Activated gamma-delta T cell (primary cell): ENCODE results near the gene RACK1.

Experiments used
- DNase-seq: peaks from one replicate; lab custom pipeline; 2025; lab: John Stamatoyannopoulos, UW

RACK1 gene

DNA sequence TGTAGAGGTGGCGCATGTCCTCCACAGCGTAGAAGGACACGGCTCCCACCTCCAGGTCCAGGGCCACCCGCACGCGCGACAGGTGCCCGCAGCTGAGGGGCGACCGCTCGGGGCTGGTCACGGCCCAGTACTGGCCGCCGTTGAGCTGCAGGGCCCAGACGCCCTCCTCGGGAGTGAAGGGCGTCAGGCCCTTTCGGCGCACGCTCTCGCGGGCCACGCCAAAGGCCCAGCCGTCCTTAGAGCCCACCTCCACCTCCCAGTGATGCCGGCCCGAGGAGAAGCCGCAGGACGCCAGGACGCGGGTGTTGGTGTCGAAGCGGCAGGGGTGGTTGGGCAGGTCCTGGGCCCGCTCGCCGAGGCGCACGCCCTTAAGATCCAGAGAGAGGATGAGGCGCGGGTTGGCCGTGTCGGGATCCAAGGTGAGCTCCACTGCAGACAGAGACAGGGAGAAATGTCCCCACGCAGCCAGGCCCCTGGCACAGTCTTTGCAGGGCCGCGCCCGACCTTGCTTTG is 48.4 kb downstream of the RACK1 start:
- DNase-seq: no peak

DNA sequence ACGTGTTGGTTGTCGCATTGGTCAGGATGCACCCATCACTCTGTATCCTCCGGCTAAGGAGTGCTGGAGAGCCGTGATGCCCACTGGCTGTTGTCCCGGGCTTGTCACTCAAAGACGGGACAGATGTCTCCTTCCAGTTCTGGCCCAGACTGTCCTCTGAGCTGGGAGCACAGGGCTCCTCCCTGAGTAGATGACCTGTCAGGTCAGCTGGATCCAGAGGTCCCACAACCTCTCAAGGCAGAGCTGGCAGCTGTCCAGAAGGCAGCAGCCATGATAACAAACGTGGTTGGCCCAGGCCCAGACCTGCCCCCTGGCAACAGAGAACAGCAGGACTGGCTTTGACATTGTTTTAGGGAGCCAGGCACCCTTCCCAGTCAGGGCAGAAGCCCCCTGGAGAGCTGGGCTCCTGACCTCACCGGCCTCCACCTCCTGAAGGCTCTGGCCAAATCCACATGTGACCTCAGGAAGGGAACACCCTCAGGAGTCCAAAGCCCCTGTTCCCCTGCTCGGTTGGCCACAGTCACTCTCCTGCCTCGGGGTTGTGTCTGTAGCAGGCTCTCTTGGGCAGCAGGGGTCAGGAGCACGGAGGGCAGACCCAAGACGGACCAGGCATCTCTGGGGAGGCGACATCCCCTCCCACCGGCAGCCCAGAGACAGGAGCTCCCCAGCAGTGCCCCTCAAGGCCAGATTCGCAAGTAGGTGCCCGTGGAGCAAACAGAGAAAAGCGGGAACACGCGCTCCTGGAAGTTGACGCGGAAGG is 49.0 kb downstream of the RACK1 start:
- DNase-seq: no peak

DNA sequence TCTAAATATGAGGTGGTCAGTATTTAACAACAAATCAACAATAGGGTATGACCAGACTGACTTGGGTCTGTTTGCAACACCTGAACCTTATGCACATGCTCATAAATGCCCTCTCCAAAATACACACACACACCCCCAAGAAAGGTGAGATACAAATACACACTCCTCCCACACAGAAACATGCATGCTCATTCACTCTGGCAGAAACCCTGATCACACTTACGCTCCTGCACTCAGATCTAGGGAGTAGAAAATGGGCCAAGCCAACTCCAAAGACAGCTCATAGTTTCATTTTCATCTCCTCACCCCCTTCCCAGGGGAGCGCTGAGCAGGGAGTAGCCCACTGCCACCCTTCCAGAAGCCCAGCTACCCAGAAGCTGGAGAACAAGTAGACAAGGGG is 50.0 kb downstream of the RACK1 start:
- DNase-seq: no peak

DNA sequence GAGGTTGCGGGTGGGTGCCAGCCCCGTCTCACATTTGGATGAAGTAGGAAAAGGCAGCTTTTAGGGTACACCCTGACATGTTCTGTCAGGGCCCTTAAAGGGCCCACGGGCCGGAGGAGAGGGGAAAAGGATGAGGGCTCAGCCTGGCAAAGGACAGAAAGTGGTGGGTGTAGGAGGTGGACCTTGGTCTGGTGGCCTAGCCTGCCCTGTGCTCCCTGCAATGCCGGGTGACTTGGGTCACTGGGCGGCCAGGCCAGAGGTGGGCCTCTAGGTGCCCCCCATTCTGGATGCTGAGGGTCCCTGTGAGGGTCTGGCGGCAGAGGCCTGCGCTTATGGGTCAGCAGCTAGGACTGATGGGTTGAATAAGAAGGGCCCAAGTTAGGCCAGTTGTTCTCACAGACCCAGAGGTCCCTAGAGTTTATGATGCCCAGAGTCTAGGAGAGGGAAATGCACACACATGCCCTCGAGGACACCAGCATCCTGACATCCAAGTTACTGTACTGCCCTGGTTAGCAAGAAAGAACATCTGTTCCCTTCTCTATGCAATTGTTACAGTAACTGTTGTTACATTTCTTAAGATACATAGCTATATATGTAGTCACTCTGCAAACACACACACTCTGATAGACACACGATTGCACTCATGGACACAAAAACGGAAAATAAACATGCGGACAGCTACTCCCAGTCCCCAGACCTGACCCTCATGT is 51.2 kb downstream of the RACK1 start:
- DNase-seq: no peak

DNA sequence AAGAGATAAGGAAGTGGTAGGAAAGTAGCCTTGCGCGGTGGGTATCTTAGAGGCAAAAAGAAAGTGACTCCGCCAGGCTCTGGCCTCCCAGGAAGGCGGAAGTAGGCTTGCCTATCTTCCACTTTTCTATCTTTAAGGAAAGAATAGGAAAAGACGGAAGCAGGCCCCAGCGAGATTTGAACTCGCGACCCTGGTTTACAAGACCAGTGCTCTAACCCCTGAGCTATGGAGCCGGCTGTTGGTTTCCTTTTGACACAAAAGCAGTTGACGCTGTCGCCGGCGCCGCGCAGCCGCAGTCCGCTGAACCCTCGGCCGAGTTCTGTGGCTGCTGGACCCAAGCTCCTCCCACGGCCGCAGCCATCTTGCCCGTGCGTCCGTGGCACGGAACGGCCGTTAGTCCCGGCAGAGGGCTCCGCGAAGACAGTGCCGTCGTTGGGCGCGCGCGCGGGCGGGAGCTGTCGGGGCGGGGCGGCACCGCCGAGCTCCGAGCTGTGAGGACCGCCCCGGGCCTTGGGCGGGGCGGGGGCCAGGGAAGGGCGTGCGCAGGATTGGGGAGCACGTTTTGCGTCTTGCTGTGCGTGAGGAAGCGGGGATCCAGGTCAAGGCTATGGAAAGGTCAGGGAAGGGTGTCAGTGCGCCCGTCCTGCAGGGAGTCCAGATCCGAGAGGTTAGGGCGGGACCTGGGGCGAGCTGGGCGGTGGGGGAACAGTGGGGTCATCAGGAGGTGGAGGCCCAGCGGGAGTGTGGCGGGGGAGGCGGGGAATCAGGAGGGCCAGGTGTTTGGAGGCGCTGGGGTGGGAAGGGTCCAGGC is 52.0 kb downstream of the RACK1 start:
- DNase-seq: no peak

DNA sequence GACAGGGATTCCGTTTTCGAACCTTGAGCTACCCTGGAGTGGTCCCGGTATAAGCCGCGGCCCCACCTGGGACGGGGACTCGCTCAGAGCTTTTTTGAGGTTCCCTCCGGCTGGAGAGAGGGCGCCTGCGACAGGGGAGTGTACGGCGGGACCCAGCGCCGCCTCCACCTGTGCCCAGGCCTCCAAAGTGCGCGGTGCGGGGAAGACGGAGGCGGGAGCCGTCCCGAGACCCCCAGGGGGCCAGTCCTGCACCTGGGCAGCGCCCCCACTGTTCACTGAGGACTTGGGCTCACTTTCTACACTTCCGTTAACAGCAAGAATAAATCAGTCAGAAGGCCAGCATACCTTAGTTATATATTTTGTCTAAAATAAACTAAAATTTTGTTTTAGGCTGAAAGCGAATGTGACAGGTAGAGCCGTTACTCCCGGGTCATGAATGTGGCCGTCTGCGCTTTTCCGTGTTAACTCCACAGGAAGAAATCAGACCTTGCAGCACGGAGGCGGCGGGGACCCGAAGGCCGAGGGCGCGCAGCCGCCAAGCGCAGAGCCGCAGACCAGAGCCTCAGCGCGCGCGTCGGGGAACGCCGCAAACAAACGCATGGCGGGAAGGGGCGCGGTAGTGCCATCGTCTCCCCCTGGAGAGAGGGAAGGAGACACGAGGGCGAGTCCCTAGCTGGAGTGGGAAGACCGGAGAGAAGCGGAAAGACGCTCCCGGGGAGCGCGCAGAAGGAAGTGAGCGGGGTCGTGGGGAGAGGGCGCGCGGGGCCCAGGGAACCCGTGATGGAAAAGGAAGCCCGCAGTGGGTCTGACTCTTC is 52.8 kb downstream of the RACK1 start:
- DNase-seq: no peak

DNA sequence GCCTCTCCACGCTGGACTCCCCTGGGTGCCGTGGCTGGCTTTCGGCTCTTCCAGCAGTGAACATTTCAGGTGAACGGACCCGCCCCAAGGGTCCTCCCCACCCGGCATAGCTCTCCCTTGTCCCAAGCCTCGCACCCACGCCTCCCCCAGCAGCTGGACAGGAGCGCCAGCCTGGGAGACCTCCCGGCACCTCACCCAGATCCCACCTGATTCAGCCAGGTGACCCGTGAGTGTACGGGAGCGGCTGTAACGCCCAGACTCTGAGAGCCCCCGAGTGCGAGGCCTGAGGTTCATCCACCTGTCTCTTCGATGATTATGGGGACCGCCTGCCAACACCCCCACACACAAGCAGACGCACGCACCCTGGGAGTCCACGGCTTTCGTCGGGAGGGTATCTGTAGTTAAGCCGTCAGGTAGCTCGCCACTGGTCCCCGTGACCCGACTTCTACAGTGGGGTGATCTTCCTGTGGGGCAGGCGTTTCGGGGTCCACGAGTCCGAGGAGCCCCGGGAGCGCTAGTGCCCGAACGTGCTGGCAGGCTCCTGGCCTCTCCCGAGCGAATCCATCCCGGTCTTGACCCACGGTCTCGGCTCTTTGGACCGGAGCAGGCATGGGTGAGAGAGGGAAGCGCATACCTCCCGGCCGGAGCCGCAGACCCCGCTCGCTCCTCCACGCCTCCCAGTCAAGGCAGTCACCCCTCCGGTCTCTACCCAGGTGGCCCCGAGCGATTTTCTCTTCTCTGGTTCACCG is 53.6 kb downstream of the RACK1 start:
- no peak for DNase-seq

DNA sequence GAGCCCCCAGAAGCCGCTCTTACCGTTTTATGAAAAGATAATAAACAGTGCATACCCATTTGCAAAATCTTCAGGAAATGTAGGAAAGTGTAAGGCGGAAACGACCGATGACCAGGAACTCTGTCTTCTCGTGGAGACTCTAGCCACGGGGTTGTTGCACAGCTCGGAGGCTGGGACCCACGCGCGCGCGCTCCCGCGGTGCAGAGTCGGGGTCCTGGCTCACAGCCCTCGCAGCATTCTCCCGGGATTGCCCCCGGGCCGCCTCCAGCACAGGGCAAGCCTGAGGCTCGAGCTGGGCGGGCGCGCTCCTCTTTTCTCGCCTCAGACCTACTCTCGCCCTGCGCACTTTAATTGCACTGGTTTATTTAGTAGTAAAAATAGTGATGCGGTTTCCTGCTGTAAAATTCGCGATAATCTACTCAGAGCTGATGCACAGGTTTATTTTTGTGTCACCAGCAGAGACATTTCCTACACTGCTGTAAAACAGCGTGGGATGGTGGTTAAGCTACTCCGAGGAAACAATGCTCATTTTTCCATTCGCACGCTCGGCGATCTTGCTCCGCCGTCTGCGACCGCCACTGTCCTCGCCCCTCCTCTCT is 54.2 kb downstream of the RACK1 start:
- DNase-seq: no peak

DNA sequence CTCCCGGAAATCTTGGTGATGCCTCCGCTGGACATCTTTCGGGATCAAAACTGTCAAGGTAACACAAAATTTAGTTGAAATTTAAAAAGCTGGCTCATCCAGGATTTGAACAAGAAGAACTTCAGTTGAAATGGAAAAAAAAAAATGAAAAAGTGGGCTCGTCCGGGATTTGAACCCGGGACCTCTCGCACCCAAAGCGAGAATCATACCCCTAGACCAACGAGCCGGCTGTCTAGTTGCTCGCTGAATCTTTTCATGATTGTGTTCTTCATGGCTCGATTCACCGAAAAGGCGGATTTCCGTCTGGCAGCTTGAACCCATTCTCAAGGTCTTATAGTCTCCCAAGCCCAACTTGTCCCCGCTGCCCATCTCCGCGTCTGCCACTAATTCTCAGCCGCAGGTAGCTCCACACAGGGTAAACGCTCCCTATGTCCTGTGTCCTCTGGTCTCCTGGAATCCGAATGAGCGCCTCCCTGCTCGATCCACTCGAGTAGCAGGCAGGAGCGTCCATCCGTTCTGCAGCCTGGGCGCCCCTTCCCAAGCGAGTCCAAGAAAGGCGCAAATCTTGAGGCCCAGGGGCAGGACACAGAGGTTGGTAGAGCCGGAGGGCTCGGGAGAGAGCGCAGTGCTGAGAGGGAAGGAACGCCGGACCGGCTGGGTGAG is 54.9 kb downstream of the RACK1 start:
- no peak for DNase-seq

DNA sequence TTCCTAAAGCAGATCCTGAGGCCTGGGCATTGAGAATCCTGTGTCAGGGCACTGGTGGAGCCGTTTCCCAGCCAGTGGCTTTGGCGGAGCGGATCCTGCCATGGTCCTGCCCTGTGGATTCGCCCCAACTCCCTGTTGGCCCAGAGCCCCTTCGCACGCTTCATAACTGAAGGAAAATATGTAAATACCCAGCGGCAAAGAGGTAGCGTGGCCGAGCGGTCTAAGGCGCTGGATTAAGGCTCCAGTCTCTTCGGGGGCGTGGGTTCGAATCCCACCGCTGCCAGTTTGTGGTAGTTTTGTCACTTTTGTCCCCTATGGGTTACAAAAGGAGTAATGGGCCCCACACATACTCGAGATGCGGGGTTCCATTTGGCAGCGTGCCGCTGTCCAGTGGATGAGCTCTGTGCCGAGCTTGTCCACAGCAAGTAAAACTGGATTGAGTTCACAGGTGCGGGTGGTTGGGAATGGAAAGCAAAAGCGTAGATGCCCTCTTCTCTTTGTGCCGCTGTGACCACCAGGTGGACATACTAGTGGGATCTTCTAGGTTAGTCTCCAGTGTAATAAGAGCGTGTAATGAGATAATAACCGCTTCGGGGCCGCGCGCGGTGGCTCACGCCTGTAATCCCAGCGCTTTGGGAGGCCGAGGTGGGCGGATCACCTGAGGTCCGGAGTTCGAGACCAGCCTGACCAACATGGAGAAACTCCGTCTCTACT is 56.0 kb downstream of the RACK1 start:
- no peak for DNase-seq

DNA sequence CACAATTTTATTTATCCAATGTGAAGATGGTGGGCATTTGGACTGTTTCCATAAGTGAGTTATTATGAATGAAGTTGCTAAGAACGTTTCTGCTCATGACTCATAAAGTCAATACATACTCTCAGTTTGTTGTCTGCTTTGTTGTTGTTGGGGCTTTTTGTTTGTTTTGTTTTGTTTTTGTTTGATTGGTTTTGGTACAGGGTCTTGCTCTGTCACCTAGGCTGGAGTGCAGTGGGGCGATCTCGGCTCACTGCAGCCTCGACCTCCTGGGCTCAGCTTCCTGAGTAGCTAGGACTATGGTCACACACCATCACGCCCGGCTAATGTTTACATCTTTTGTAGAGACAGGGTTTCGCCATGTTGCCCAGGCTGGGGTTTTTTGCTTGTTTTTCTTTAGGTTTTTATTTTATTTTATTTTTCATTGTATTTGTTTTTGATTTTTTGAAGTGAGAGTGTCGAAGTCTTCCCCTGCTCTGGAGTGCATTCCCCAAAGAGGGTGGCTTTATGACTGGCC is 56.7 kb downstream of the RACK1 start:
- DNase-seq: no peak
